PFSK-1 (cell line): Measurements from ENCODE around the gene CEMIP.

Experiments used
- FOXP2 ChIP-seq: optimal IDR thresholded peaks from 2 replicates; pipeline ENCODE3; 2011; ENCODE audit warnings: borderline replicate concordance, control low read depth, inconsistent platforms; ENCODE audit not compliant: insufficient read depth; ENCODE audit errors: extremely low read length, extremely low read depth
- POLR2AphosphoS5 ChIP-seq: IDR thresholded peaks from 2 replicates; pipeline ENCODE4 v1.6.1; 2012; ENCODE audit warnings: low read depth, mild to moderate bottlenecking, control low read depth, low read length, moderate library complexity
- REST ChIP-seq, 2 experiments: IDR thresholded peaks; 2 replicates each; pipeline versions ENCODE4 v1.6.1 to v1.8.0; 2011 to 2012; ENCODE audit warnings: low read depth in 2 of 2, low read length in 2 of 2, control low read depth in 1 of 2, inconsistent platforms in 1 of 2, mild to moderate bottlenecking in 1 of 2, moderate library complexity in 1 of 2; ENCODE audit not compliant: insufficient read depth in 1 of 2
- SIN3A ChIP-seq: IDR thresholded peaks from 2 replicates; pipeline ENCODE4 v1.6.1; 2012; ENCODE audit warnings: mild to moderate bottlenecking, low read length, moderate library complexity, borderline replicate concordance; ENCODE audit not compliant: insufficient read depth
- TAF1 ChIP-seq: IDR thresholded peaks from 2 replicates; pipeline ENCODE4 v1.6.1; 2012; ENCODE audit warnings: low read length, control low read depth, borderline replicate concordance; ENCODE audit not compliant: insufficient read depth

The CEMIP gene

DNA sequence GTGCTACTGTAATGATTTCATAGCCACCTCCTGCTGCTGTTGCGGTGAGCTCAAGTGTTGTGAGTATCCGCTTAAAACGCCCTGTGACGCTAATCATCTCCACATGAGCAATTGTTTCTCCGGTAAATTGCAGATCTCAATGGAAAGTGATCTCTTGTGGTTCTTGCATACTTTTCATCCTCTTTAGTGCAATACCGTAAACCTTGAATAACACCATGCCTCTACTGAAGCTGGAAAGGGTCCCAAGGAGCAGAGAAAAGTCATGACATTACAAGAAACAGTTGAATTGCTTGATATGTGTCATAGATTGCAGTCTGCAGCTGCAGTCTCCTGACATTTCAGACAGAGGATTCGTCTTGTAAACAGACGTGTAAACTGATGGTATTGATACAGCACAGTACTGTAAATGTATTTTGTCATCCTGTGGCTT lies 6.0 kb upstream of the CEMIP start:
- TF ChIP-seq TAF1 (no peak), FOXP2 (no peak), SIN3A (no peak), REST (IDR thresholded peaks at IDR 0.05; ENCODE audit: insufficient read depth in 1 of 2, low read depth in 2 of 2, low read length in 2 of 2) (no peak), POLR2AphosphoS5 (no peak)

DNA sequence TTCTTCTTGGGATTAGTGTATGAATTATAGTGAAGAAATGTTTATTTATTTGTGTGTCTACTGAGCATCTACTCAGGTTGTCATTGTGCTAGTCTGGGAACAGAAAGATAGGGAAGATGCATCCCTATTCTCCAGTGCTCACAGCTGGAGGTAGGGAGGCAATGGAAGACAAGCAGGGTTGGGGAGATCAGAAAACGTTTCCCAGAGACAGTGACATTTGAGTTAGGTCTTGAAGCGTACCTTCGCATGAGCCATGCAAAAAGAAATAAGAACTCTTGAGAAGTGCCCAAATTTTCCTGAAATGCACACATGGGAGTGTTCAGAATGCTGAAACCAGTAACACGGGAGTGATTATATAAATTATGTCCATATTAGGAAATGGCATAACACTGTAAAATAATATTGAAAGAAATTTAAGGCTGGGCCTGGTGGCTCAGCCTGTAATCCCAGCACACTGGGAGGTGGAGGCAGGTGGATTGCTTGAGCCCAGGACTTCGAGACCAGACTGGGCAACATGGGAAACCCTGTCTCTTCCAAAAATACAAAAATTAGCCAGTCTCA lies 5.3 kb upstream of the CEMIP start:
- TF ChIP-seq FOXP2 (no peak), POLR2AphosphoS5 (no peak), TAF1 (no peak), SIN3A (no peak), REST (IDR thresholded peaks at IDR 0.05; ENCODE audit: insufficient read depth in 1 of 2, low read depth in 2 of 2, low read length in 2 of 2) (no peak)

- TF ChIP-seq SIN3A (no peak), TAF1 (no peak), POLR2AphosphoS5 (no peak), REST (IDR thresholded peaks at IDR 0.05; ENCODE audit: insufficient read depth in 1 of 2, low read depth in 2 of 2, low read length in 2 of 2) (no peak), FOXP2 (no peak)
These were observed 4.7 kb upstream of the CEMIP start for GRCh38 chr15:80774486-80774885.

DNA sequence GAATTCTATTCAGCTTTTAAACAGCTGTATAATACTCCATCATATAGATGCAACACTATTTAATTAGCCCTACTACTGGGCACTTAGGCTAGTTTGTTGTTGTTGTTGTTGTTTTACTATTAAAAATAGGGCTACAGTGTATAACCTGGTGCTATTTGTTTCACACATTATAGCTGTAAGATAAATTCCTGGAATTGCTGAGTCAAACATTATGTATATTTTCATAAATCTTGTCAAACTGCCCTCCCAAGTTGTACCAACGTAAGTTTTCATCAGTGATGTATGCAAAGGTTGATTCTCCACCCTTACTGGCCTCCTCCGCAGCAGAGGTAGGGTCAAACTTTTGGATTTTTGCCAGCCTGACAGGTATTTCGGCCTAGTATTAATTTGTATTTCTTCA lies 3.8 kb upstream of the CEMIP start:
- TF ChIP-seq POLR2AphosphoS5 (no peak), TAF1 (no peak), SIN3A (no peak), REST (IDR thresholded peaks at IDR 0.05; ENCODE audit: insufficient read depth in 1 of 2, low read depth in 2 of 2, low read length in 2 of 2) (no peak), FOXP2 (no peak)
